RWPE1 (cell line): Measurements from ENCODE around the gene ELAVL1.

Experiments used
- CTCF ChIA-PET: fragments of 350-600 bp; sonication (Branson Sonifier 250); formaldehyde crosslinking; extraction: SDS; loops from one replicate; lab custom pipeline; 2021; lab: Yijun Ruan, JAX
- POLR2A ChIA-PET: fragments of 400-600 bp; formaldehyde crosslinking; extraction: SDS; loops from one replicate; lab custom pipeline; 2020; ENCODE audit warnings: antibody characterized with exemption; ENCODE audit not compliant: low non-redundant PET; lab: Yijun Ruan, JAX
- DNase-seq: peaks from one replicate; pipeline ENCODE4 v3.0.0; 2012; ENCODE audit warnings: low spot score
- H3K27ac ChIP-seq: fragments of 450-650 bp; 2 replicates; pipeline ENCODE4 v1.5.1; 2017
- CTCF ChIP-seq: fragments of 450-650 bp; conservative IDR thresholded peaks from 2 replicates; pipeline ENCODE4 v1.5.1; 2017; ENCODE audit warnings: low read depth, mild to moderate bottlenecking

Gene ELAVL1

GRCh38 chr19:8045872-8046568 lies 40.6 kb upstream of the ELAVL1 start:
- no peak overlapping the region for H3K27ac ChIP-seq
- ChIA-PET CTCF (no interaction called here), POLR2A (no interaction called here)
- no peak for DNase-seq
- TF ChIP-seq CTCF = no peak

GRCh38 chr19:8044018-8044417 lies 38.6 kb upstream of the ELAVL1 start:
- CTCF ChIA-PET = no interaction called here
- TF ChIP-seq CTCF = no peak
- no peak overlapping the region for H3K27ac ChIP-seq
- no peak for DNase-seq
- POLR2A ChIA-PET = no interaction called here

- no peak for TF ChIP-seq CTCF
- ChIA-PET POLR2A (no interaction called here), CTCF (no interaction called here)
- no peak for DNase-seq
- no peak overlapping the region for H3K27ac ChIP-seq
Observed at GRCh38 chr19:8042900-8043299, 37.5 kb upstream of the ELAVL1 start.

GRCh38 chr19:8041531-8041931 lies 36.1 kb upstream of the ELAVL1 start:
- no peak overlapping the region for H3K27ac ChIP-seq
- ChIA-PET POLR2A (no interaction called here), CTCF (no interaction called here)
- no peak for DNase-seq
- TF ChIP-seq CTCF = no peak

- ChIA-PET CTCF (interaction anchor here (0.6 to 0.7 kb wide), 2 partner anchors 824 to 1521 kb away, joined by 6 to 7 read pairs; no protein-coding TSS in a partner anchor), POLR2A (no interaction called here)
- no peak for DNase-seq
- H3K27ac ChIP-seq = no peak overlapping the region
- TF ChIP-seq CTCF = no peak
Observed at GRCh38 chr19:8039231-8039630, 33.8 kb upstream of the ELAVL1 start.

- ChIA-PET CTCF (interaction anchor here (0.6 kb wide), 1 partner anchor 824 kb away, joined by 7 read pairs; no protein-coding TSS in a partner anchor), POLR2A (no interaction called here)
- DNase-seq = no peak
- no peak for TF ChIP-seq CTCF
- H3K27ac ChIP-seq = no peak overlapping the region
Observed at GRCh38 chr19:8038815-8039214, 33.4 kb upstream of the ELAVL1 start.
